ENCODE measurements around the gene AGPAT3.

The AGPAT3 gene

DNA sequence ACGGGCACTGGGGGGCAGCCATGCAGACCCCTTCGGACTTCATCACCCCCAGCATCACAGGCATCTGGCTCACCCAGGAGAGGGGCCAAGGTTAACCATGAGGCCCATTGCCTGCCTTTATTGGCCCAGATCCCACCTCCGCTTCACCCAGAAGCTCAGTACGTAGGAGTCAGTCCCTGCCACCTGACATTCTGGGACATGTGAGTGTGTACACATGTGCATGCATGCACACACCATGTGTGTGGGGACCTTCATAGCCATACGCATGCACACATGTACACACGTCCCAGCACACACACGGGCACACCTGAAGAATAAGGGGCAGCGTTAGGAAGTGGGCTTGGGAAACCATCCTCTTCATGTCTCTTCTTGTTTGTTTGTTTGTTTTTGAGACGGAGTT lies 123.0 kb downstream of the AGPAT3 start:
- H3K4me2 ChIP-seq (ENCODE audit: low read length): no peak overlapping the region
- H3K4me1 ChIP-seq (ENCODE audit: control insufficient read depth, low read length): no peaks in the 10 kb centered on the region
- no peaks in the 10 kb centered on the region for H3K9me2 ChIP-seq (replicated peaks; ENCODE audit: control insufficient read depth, low read length)

DNA sequence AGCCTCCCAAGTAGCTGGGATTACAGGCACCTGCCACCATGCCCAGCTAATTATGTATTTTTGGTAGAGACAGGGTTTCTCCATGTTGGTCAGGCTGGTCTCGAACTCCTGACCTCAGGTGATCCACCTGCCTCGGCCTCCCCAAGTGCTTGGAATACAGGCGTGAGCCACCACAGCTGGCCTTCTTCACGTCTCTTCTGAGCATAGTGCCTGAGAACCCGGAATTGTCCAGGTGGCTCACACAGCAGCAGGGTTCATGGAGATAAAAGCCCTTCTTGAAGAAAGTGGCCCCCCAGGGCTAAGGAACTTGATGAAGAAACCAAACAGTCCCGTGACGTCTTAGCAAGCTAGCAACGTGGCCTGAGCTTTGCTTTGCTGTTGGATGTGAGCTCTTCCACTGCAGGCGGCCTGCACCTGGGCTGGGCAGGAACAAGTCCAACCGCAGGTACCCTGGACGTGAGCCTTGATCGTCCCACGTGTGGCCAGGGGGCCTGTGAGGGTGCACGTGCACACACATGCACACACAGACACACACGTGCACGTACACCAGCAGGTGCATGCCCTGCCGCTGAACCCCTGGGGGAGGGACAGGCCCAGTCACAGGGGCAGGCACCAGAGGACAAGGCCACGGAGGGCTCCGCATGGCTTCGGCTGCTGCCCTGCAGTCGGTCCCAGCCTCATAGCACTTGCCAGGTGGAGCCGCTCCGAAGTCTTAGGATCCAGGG lies 123.6 kb downstream of the AGPAT3 start:
- Histone ChIP-seq H3K4me3 (ENCODE audit: low read length) (no peak overlapping the region), H3K79me2 (ENCODE audit: control insufficient read depth, low read length) (no peaks in the 10 kb centered on the region), H3K36me3 (ENCODE audit: control insufficient read depth, low read length) (no peaks in the 10 kb centered on the region), H3K9me3 (ENCODE audit: control insufficient read depth, insufficient read depth, low read length) (no peaks in the 10 kb centered on the region), H3K4me1 (ENCODE audit: control insufficient read depth, low read length) (no peaks in the 10 kb centered on the region), H3K4me2 (ENCODE audit: low read length) (no peak overlapping the region), H3K9me2 (replicated peaks; ENCODE audit: control insufficient read depth, low read length) (no peaks in the 10 kb centered on the region), H3F3A (ENCODE audit: control insufficient read depth, insufficient read depth) (no peaks in the 10 kb centered on the region), H3K27me3 (ENCODE audit: control insufficient read depth, low read length) (no peaks in the 10 kb centered on the region), H4K20me1 (ENCODE audit: control insufficient read depth, insufficient read depth, low read depth, low read length) (no peaks in the 10 kb centered on the region), H3K27ac (ENCODE audit: low read depth, low read length) (no peak overlapping the region)
- TF ChIP-seq, protein P1, sequence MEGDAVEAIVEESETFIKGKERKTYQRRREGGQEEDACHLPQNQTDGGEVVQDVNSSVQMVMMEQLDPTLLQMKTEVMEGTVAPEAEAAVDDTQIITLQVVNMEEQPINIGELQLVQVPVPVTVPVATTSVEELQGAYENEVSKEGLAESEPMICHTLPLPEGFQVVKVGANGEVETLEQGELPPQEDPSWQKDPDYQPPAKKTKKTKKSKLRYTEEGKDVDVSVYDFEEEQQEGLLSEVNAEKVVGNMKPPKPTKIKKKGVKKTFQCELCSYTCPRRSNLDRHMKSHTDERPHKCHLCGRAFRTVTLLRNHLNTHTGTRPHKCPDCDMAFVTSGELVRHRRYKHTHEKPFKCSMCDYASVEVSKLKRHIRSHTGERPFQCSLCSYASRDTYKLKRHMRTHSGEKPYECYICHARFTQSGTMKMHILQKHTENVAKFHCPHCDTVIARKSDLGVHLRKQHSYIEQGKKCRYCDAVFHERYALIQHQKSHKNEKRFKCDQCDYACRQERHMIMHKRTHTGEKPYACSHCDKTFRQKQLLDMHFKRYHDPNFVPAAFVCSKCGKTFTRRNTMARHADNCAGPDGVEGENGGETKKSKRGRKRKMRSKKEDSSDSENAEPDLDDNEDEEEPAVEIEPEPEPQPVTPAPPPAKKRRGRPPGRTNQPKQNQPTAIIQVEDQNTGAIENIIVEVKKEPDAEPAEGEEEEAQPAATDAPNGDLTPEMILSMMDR (IDR thresholded peaks at IDR 0.05; ENCODE audit: low read depth, low read length, poor library complexity, severe bottlenecking): no peak
- TF ChIP-seq EZH2phosphoT487 (IDR thresholded peaks at IDR 0.05; ENCODE audit: borderline replicate concordance, low read length): no peak

More for the DNA sequence above, 123.0 kb downstream of the AGPAT3 start:
- Histone ChIP-seq H3K79me2 (ENCODE audit: control insufficient read depth, low read length) (no peaks in the 10 kb centered on the region), H3K36me3 (ENCODE audit: control insufficient read depth, low read length) (no peaks in the 10 kb centered on the region), H3K27ac (ENCODE audit: low read depth, low read length) (no peak overlapping the region), H3F3A (ENCODE audit: control insufficient read depth, insufficient read depth) (no peaks in the 10 kb centered on the region), H3K9me3 (ENCODE audit: control insufficient read depth, insufficient read depth, low read length) (no peaks in the 10 kb centered on the region), H3K27me3 (ENCODE audit: control insufficient read depth, low read length) (no peaks in the 10 kb centered on the region), H4K20me1 (ENCODE audit: control insufficient read depth, insufficient read depth, low read depth, low read length) (no peaks in the 10 kb centered on the region), H3K4me3 (ENCODE audit: low read length) (no peak overlapping the region)
- TF ChIP-seq, protein P1 (IDR thresholded peaks at IDR 0.05; ENCODE audit: low read depth, low read length, poor library complexity, severe bottlenecking): no peak
- no peak for TF ChIP-seq EZH2phosphoT487 (IDR thresholded peaks at IDR 0.05; ENCODE audit: borderline replicate concordance, low read length)

DNA sequence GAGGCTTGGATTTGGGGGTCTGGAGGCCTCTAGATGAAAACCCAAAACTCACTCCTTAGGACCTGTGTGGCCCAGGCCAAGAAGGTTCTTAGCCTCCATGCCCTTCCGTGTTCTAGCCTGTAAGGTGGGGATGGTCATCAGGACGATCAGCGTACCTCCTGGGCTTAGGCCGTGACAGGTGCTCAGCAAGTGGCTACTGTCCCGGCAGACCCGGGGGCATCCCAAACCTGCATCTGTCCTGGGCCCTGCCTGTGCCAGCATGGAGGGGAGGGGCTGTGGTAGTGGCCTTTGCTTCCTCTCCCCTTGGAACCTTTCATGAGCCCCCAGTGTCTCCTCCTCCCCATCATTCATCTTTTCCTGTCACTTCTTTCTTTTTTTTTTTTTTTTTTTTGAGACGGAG lies 124.4 kb downstream of the AGPAT3 start:
- no peak for TF ChIP-seq EZH2phosphoT487 (IDR thresholded peaks at IDR 0.05; ENCODE audit: borderline replicate concordance, low read length)
- TF ChIP-seq, protein P1 (IDR thresholded peaks at IDR 0.05; ENCODE audit: low read depth, low read length, poor library complexity, severe bottlenecking): no peak
- H3F3A ChIP-seq (ENCODE audit: control insufficient read depth, insufficient read depth): no peaks in the 10 kb centered on the region

More for the DNA sequence above, 124.4 kb downstream of the AGPAT3 start:
- Histone ChIP-seq H3K79me2 (ENCODE audit: control insufficient read depth, low read length) (no peaks in the 10 kb centered on the region), H3K36me3 (ENCODE audit: control insufficient read depth, low read length) (no peaks in the 10 kb centered on the region), H3K27me3 (ENCODE audit: control insufficient read depth, low read length) (no peaks in the 10 kb centered on the region), H3K27ac (ENCODE audit: low read depth, low read length) (no peak overlapping the region), H3K4me3 (ENCODE audit: low read length) (no peak overlapping the region), H3K4me1 (ENCODE audit: control insufficient read depth, low read length) (no peaks in the 10 kb centered on the region), H3K9me3 (ENCODE audit: control insufficient read depth, insufficient read depth, low read length) (no peaks in the 10 kb centered on the region), H4K20me1 (ENCODE audit: control insufficient read depth, insufficient read depth, low read depth, low read length) (no peaks in the 10 kb centered on the region), H3K4me2 (ENCODE audit: low read length) (no peak overlapping the region), H3K9me2 (replicated peaks; ENCODE audit: control insufficient read depth, low read length) (no peaks in the 10 kb centered on the region)
